Measurements from ENCODE around the gene LRRTM4.
A peak's percentile ranks its signal among the peaks of the same experiment; 100 is the strongest.
"Not testable (repeated sequence)": the region's sequence is repeated elsewhere in the genome, so short reads cannot be mapped to it uniquely, and the experiment has no call there.

The LRRTM4 gene

DNA sequence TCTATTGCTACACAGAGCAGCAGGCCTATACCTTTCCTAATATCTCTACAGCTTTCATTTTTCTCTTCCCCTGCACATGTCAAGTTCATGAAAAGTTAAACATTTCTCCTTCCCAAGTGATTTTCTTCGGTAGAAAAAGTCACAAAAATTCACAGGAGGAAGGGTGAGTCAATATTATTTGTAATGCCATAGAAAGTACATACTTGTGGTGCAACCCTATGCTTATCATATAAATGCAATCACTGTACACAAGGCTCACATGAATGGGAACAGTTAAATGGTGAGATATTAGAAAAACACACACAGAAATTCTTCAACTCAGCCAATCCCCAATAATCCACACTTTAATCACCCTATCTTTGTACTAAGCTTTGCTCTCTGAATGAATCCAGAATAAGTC, 651.6 kb downstream of the LRRTM4 start:
- no peak for DNase-seq

DNA sequence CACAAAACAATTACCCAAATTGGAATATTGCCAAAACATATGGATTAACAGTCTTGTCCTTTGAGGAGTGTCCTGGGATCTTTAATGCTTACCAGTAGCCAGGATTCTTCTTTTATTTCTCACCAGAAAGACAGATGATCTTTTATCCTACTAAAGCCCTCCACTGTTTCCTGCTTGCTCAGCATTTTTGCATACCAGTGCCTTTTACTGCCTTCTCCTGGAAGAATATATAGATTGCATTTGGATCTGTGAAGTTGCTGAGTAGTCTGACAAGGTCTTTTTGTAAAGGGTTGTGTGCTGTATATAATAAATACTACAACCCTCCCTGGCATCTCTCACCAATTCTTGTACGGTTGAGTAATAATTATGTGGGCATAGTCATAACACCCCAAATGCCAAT, 652.2 kb downstream of the LRRTM4 start:
- DNase-seq = no peak

DNA sequence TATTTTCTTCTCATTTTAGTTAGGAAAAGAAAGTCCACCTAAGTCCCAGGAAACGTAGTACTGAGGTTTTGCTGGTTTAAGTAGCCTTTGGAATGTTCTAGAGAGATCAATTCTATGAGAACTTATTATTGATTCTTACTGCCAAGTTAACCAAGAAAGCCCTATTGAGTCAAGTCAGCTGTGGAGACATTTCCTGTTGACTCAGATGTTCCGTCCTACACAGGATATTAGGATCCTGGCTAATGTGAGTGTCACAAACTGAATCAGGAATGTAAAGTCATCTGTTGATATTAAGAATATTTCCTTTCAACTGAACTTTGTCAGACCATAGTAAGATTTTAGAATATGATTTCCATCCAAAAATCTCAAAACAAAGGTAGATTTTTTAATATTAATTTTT, 654.3 kb downstream of the LRRTM4 start:
- DNase-seq = no peak

DNA sequence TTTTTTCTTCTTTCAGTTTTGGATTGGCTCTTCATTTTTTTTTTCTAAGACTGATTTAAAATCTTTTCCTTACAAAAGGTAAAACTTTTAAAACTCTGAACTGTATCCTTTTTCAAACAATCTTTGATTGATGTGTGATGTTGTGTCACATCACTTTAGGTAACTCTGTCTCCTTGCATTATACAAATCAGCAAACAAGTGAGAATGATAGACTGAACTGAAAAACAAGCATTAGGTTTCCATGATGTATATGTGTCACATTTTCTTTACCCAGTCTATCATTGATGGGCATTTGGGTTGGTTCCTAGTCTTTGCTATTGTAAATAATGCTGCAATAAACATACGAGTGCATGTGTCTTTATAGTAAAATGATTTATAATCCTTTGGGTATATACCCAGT, 655.7 kb downstream of the LRRTM4 start:
- no peak for DNase-seq

DNA sequence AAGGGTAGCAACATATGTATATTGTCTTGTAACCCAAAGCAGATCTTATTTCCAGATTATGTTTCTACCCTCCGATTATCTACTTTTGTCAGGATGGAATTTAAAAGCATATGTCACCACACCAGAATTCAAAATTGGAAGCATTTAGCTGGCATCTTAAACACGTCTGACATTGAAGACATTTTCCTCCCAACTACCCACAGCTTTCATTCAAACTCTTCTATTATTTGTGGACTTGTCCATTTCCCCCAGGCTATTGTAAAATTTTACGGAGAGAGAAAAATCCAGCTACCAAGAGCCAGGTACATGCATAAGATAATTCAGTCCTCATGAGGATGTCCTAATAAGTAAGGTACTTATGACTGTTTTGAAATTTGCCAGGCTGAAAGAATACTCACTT, 659.3 kb downstream of the LRRTM4 start:
- DNase-seq = no peak

DNA sequence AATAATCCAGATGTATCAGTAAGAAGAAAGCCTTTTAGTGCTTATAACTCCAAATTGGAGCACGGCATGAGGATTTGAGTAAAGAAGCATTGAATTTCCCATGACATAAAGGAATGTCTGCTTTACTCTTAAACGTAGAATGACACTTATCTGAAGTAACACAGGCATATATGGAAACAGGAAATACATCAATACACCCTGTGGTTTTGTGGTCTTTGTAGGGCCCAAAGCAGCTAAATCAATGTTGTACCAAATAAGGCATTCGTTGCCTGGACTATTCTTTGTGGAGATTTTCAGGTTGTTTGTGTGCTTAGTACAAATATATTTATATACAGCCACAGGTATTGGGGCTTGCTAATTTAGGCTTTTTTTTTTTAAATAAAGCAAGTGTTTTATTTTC, 660.5 kb downstream of the LRRTM4 start:
- DNase-seq = no peak

DNA sequence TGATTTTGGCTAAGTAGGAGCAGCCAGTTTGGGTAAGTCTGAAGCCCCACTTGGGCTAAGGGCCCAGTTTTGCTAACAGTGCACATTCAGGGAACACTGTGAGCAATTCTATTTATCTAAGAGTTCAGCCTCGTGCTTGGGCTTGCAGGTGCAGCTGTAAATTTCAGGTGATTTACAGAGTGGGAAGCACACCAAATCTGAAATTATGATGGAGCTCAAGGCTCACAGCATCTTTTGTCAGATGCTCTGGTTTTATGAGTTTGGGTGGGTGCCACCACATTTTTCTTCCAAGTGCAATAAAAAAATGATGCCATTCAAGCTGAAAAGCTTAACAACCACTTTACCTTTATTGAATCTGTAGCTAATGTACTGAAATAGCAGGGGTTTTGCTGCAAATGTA, 671.2 kb downstream of the LRRTM4 start:
- peak in 1 of 51 donors; percentile 11 for DNase-seq

DNA sequence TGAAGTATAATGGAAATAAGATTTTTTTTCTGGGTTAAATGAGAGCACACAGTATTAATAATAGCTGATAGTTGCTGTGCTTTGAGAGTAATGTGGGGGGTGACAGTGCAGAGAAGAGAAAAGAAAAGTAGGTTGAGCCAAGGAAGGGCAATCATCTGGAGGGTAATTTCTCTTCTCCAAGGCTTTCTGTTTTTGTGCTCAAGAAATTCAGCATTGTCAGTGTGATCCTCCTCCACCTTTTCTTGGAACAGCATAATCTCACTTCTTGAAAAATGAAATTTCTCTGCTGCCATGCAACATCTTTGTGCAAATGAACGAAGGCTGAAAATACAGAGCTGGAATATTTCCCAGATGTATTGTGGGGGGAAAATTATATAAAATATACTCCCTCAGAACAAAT, 673.1 kb downstream of the LRRTM4 start:
- DNase-seq = peak in 1 of 51 donors; percentile 50

DNA sequence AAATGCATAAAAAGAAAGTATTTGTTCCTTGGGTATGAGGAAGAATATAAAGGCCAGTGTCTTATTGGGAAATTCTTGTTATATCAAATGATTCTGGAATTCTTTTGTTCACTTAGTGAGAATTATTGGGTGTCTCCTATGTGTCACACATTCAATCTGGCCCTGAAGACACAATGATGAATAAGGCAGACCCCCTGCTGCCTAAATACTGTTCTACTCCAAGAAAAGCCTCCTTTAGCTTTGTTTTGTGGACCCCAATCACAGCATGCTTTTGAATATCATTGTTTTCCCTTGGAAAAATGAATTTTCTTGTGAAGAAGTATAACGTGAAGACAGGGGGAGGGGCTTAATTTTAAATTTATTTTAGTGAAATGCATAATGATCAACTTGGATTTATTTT, 682.4 kb downstream of the LRRTM4 start:
- DNase-seq = no peak

DNA sequence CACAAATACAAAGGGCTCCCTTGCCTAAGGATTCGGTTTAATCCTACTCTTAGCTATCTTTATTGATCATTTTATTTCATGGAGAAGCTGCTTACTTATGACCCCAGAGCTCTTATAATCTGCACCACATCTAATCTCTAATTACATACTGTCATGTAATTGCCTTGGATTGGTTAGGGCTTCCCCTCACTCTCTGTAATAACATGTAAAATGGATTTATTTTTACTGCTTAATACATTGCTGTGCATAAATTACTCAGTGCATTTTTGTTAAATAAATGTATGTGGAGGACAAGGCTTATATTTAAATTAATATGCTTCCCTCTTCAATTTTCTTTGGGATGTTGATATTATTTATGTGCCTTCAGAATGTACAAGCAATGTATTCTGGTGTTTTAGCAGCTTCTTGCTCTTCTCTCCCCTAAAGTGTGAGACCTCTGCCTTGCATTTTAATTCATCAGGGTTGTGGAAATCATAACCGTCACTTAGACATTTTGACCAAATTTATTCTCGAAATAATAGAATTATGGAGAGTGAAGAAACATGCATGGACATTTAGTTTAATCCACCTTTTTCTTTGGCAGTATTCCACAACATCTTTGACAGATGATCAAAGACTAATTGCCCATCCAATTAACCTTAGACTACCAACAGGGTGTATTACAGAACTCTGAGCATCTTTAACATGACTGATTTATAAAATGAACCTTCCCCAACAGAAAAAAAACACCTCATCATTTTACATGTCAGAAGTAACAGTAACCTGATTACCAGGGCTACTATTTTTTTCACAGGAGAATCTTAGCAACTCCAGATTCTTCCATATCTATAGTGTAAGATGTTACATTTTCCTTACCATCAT, 692.6 kb downstream of the LRRTM4 start:
- no peak for DNase-seq

DNA sequence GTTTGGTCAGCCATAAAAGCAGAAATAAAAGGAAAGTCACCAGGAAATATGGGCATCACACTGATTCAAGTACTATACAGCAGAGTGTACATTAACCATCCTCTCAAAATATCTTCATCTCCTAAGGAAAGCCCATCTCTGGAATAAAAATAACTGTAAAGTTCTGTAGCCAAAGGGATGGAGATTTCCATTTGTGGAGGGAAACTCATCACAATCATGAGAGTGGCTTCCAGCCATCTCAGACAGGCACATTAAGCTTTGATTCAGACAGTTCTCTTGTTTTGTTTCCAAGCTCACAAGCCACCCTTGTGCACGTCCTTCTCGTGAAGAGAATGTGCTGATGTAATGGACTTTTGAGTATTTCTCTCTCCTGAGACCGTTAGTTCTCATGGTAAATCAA, 695.5 kb downstream of the LRRTM4 start:
- DNase-seq = no peak

DNA sequence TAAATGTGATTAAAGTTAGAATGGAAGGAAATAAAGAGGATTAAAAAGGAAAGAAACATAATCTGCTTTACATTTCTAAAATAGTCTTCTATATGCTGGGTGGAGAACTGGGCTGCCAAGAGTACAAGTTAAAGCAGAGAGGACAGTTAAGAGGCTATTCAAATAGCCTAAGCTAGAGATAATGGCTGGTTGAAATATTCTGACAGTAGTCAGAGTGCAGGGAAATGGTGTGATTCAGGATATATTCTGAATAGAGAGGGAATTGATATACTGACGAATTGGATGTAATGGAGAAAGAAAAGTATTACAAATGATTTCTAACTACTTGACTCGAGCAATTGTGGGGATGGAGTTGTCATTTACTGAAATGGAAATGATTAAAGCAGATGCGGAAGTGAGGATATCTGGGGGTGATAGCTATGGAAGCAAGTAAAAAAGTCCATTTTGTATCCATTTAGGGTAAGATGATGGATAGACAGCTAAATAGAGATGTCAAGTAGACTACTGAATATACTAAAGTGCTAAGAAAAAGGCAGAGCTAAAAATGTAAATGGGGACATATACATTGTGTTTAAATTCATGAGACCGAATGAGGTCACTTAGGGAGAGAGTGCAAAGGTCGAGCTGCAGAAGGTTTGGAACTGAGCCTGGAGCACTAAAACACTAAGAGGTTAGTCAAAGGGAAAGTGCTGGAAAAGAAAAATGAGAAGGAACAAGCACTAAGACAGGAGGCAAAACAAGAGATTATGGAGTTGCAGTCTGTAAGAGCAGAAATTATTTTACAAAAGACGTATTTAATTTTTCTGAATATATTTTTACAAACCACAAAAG, 696.8 kb downstream of the LRRTM4 start:
- DNase-seq = no peak

DNA sequence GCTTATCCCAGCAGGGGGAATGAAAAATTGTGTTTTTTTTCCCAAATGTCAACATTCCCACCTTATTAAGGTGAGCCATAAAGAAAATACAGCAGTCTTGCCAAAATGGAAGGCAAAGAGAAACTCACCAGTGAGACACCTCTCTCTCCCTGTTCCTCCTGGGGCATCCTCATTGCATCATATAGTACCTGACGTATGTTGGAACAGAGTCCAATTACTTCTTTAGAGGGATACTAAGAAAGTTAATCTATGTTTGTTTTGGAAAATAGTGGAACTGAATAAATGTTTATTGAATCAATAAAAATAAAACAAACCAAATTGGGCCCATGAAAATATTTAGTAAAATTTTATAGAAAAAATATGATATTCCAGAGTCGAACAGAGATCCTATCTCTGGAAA, 700.4 kb downstream of the LRRTM4 start:
- no peak for DNase-seq

DNA sequence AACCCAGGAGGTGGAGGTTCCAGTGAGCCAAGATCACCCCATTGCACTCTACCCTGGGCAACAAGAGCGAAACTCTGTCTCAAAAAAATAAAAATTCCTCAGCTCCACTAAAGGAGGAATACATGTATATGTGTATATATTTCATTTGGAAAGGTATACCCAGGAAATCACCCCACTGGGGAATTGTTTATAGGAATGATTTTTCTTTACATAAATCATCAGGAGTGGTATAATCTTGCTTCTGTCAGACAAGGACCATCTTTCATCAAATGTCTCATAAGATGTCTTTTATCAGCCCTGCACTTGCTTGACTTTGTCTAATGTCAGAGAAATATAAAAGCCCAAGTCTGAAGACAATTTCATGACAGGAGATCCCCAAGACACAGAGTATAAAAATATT, 709.1 kb downstream of the LRRTM4 start:
- DNase-seq = no peak

DNA sequence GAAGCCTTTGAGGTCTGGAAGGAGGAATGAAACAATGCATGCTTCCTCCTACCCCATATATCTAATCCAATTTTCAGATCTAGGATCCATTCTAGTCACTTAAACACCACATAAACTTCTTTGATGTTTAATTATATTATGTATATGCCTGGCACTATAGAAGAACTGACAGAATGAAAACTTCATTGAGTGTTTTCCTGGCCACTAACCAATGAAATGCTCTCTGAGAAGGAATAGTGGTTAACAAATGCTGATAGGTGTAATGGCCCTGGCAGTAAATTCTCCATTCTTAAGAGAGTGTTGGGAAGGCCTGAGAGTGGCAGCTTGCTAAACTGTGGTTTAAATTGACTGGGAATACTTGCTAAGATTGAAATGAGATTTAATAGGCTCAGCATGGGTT, 710.0 kb downstream of the LRRTM4 start:
- no peak for DNase-seq

DNA sequence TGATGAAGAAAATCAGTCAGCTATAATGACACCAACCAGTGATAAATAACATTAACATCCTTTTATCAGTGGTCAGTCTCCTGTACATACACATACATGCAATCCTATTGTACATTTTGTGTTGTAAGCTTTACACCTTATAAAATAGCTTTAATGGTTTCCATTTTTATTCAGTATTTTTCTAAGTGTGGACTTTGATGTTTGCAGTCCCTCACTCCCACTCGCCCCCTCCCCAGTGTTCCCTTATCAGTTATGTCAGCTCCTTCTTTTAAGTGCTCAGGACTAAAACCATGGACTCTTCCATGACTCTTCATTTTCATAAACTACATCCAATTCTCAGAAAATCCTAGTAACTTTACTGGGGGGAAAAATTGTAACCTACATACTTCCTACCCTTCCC, 713.0 kb downstream of the LRRTM4 start:
- DNase-seq = no peak

DNA sequence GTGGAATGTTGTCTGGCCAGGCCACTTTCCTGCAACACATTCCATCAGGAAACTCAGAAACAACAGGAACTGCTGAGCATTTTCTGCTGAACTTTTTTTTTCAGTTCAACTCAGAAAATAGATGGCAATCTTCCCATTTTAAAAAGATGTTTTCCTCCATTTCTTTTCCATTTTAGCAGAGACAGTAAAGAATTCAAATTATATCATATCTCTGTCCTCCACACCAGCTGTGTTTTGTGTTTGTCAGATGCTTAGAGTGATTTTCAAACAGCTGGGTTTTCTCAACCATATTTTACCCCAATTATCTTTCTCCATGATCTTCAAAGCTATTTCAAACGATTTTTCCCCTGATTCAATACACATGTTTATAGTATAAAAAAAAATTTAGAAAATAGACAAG, 713.4 kb downstream of the LRRTM4 start:
- DNase-seq = no peak

DNA sequence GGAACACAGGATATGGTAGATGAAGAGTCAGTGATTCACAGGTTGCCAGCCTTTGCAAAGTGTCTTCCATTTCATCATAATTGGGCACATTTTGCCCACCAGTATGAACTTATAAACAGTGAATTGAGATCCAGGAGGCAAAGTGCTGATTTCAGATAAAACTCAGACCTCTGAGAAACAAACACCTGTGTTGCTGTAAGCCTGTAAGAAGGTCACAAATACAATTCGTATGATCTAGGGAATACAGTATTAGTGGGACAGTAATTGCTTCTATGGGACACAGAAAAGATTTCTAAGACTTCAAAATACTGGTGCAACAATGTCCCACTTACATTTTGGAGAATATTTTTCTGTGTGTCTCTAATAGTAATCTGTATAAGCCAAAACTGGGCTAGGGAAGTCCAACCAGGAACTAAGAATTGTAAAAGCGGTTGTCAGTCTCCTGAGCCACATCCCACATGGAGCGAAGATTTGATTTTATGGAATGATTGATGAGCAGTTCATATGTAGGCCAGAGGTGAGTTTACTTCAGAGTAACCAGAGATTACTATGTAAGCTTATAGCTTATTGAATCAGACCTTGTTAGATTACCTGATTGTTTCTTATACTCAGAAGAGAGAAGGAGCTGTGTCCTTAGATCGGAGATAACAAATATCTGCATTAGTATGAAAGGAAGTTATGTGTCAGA, 728.4 kb downstream of the LRRTM4 start:
- no peak for DNase-seq

DNA sequence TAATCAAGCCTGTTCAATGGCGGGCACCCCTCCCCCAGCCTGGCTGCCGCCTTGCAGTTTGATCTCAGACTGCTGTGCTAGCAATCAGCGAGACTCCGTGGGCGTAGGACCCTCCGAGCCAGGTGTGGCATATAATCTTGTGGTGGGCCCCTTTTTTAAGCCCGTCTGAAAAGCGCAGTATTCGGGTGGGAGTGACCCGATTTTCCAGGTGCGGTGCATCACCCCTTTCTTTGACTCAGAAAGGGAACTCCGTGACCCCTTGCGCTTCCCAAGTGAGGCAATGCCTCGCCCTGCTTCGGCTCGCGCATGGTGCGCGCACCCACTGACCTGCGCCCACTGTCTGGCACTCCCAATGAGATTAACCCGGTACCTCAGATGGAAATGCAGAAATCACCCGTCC, 740.9 kb downstream of the LRRTM4 start:
- not testable (repeated sequence) for DNase-seq

DNA sequence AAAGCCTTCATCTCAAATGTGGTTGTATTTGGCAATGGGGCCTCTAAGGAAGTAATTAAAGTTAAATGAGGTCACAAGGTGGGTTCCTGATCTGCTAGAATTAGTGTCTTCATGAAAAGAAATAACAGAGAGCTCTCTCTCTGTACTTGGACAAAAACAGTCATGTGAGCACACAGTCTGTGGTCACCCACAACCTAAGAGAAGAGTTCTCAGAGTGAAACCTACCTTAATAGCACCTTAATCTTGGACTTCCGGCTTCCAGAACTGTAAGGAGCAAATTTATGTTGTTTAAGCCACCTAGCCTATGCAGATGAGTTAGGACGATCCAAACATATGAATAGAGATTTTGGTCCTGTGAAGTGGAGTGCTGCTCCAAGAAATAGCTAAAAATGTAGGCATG, 758.9 kb downstream of the LRRTM4 start:
- no peak for DNase-seq

DNA sequence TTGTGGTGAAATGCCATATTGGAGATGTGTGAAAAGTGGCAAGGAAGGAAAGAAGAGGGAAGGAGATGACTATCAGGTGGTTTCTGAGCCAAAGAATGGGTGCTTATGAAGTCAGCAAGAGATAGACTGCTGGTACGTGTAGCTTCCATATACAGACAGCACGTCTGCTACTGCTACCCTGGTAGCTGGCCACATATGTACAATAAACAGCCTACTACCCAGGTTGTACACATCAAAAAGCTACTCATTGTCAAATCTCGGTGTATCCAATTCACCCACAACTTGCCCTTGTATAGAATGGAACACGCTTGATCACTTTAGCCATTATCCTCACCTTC, 761.8 kb downstream of the LRRTM4 start:
- DNase-seq = no peak

DNA sequence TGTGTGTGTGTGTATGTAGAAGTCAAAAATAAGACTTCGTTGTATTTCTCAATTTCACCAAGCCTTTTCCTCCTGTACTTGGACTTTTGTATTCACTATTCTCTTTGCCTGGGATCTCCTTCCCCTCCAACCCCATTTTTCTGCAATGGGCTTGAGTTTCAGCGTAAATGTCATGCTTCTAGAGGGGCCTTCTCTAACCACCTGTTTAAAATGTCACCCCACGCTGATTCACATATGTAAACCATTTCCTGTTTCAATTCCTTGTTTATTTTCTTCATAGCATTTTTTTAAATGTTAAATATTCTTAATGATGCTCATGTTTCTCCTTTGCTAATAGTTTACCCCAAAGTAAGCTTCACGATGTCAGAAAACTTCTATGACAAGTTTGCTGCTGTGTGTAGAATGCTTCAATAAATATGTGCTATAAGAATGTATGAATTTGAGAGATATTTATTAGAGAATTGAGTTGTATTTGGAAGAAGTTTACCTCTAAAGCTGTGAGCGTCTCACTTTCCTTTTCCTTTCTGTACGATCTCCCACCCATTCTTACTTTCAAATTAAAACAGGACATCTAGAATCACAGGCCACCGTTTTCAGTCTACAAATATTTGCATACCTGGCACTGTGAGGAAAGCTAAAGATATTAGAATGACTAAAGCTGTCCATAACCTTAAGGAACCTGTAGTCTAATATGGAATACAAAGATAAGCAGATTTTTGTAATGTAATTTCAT, 762.4 kb downstream of the LRRTM4 start:
- no peak for DNase-seq

All from hypothalamus (tissue), 51 donors.